HepG2 (cell line): ENCODE measurements around the gene FAM83C. TPM values are rescaled to one million over a fixed set of nuclear protein-coding genes. Genes with fewer than 3 reads are reported as not detected.

Experiments
- CENPX ChIP-seq: sonication (generic); formaldehyde crosslinking; IDR thresholded peaks from 2 replicates; pipeline ENCODE4 v1.9.0; 2021; ENCODE audit warnings: mild to moderate bottlenecking, missing genetic modification reagents, moderate library complexity
- CHD2 ChIP-seq: IDR thresholded peaks from 2 replicates; pipeline ENCODE4 v1.6.1; 2011; ENCODE audit warnings: low read depth, low read length, improper control_type of control experiment
- EZH2 ChIP-seq: conservative IDR thresholded peaks from 2 replicates; pipeline ENCODE4 v1.6.1; 2012; ENCODE audit warnings: mild to moderate bottlenecking, low read depth, low read length, moderate library complexity
- GTF3A ChIP-seq: sonication (generic); formaldehyde crosslinking; conservative IDR thresholded peaks from 2 replicates; pipeline ENCODE4 v1.4.0; 2020; ENCODE audit warnings: mild to moderate bottlenecking, missing genetic modification reagents
- HDAC1 ChIP-seq: sonication (generic); formaldehyde crosslinking; IDR thresholded peaks from 2 replicates; pipeline ENCODE4 v1.5.1; 2020; ENCODE audit warnings: mild to moderate bottlenecking, missing genetic modification reagents
- KDM5B ChIP-seq: sonication (generic); formaldehyde crosslinking; IDR thresholded peaks from 2 replicates; pipeline ENCODE4 v1.4.0; 2020; ENCODE audit warnings: missing genetic modification reagents, mild to moderate bottlenecking, borderline replicate concordance
- KLF13 ChIP-seq: sonication (generic); formaldehyde crosslinking; IDR thresholded peaks from 2 replicates; pipeline ENCODE4 v1.4.0; 2020; ENCODE audit warnings: mild to moderate bottlenecking, missing genetic modification reagents
- PAX8 ChIP-seq: sonication (generic); formaldehyde crosslinking; IDR thresholded peaks from 2 replicates; pipeline ENCODE4 v1.8.0; 2022; ENCODE audit warnings: mild to moderate bottlenecking, missing genetic modification reagents, borderline replicate concordance
- RBAK ChIP-seq: sonication (generic); formaldehyde crosslinking; IDR thresholded peaks from 2 replicates; pipeline ENCODE4 v1.5.1; 2020; ENCODE audit warnings: mild to moderate bottlenecking, missing genetic modification reagents
- SIN3B ChIP-seq: fragments of 150-350 bp; IDR thresholded peaks from 2 replicates; pipeline ENCODE4 v1.6.1; 2014; ENCODE audit warnings: low read length
- SP1 ChIP-seq, 2 experiments: fragments of 450-650 bp in 1 of 2; sonication (generic) in 1 of 2; formaldehyde crosslinking in 1 of 2; IDR thresholded peaks; 2 replicates each; pipeline versions ENCODE4 v1.4.0 to v1.6.1; 2016 to 2020; ENCODE audit warnings: missing genetic modification reagents in 1 of 2
- ZFY ChIP-seq: sonication (generic); formaldehyde crosslinking; IDR thresholded peaks from 2 replicates; pipeline ENCODE4 v1.4.0; 2020; ENCODE audit warnings: missing genetic modification reagents
- ZHX1 ChIP-seq: sonication (generic); formaldehyde crosslinking; IDR thresholded peaks from 2 replicates; pipeline ENCODE4 v1.8.1; 2022; ENCODE audit warnings: low read depth, mild to moderate bottlenecking, missing genetic modification reagents
- ZNF550 ChIP-seq: sonication (generic); formaldehyde crosslinking; IDR thresholded peaks from 2 replicates; pipeline ENCODE4 v1.4.0; 2020; ENCODE audit warnings: mild to moderate bottlenecking, missing genetic modification reagents, borderline replicate concordance
- ZNF589 ChIP-seq: sonication (generic); formaldehyde crosslinking; conservative IDR thresholded peaks from 2 replicates; pipeline ENCODE4 v1.8.0; 2022; ENCODE audit warnings: mild to moderate bottlenecking, moderate library complexity, missing genetic modification reagents
- ZNF660 ChIP-seq: sonication (generic); formaldehyde crosslinking; IDR thresholded peaks from 2 replicates; pipeline ENCODE4 v1.5.1; 2020; ENCODE audit warnings: mild to moderate bottlenecking, low read depth, missing genetic modification reagents, borderline replicate concordance
- ZNF670 ChIP-seq: sonication (generic); formaldehyde crosslinking; IDR thresholded peaks from 2 replicates; pipeline ENCODE4 v1.8.0; 2022; ENCODE audit warnings: mild to moderate bottlenecking, missing genetic modification reagents, borderline replicate concordance
- ZNF672 ChIP-seq: sonication (generic); formaldehyde crosslinking; IDR thresholded peaks from 2 replicates; pipeline ENCODE4 v1.8.1; 2022; ENCODE audit warnings: missing genetic modification reagents
- ZSCAN25 ChIP-seq: sonication (generic); formaldehyde crosslinking; IDR thresholded peaks from 2 replicates; pipeline ENCODE4 v1.8.0; 2022; ENCODE audit warnings: mild to moderate bottlenecking, missing genetic modification reagents
- polyA plus RNA-seq, 8 experiments: library from polyadenylated mRNA; depleted of rRNA in 3 of 8; stranded (reverse) in 7 of 8; unstranded in 1 of 8; fragments of >200 nt; fragmentation: Illumina TruSeq in 4 of 8; extraction: Trizol in 4 of 8; gene quantifications; 2 replicates each; pipeline versions ENCODE4 v1.2.1 to v1.2.3, GENCODE V29; 2011 to 2016; ENCODE audit warnings: low read depth in 4 of 8, missing spikeins in 1 of 8, mixed read lengths in 1 of 8; ENCODE audit not compliant: insufficient read depth in 1 of 8
- total RNA-seq, 5 experiments: library from RNA; depleted of rRNA; stranded (reverse); fragments of >200 nt; fragmentation: Illumina TruSeq; extraction: Trizol; gene quantifications; 2 replicates each; pipeline ENCODE4 v1.2.3, GENCODE V29; 2016; ENCODE audit warnings: low read depth in 1 of 5
- TF ChIP-seq, protein P1 (sequence below): sonication (generic); formaldehyde crosslinking; IDR thresholded peaks from 2 replicates; pipeline ENCODE4 v1.4.0; 2020; ENCODE audit warnings: missing genetic modification reagents, borderline replicate concordance
- TF ChIP-seq, protein P2 (sequence below): sonication (generic); formaldehyde crosslinking; conservative IDR thresholded peaks from 2 replicates; pipeline ENCODE4 v1.4.0; 2020; ENCODE audit warnings: missing genetic modification reagents
- TF ChIP-seq, protein P3 (sequence below): sonication (generic); formaldehyde crosslinking; IDR thresholded peaks from 2 replicates; pipeline ENCODE4 v1.4.0; 2020; ENCODE audit warnings: mild to moderate bottlenecking, missing genetic modification reagents, borderline replicate concordance

The FAM83C gene
- total and polyA plus RNA-seq, 2 of the 13 experiments (the other 11 are each of a cell fraction or from before 2014, with no cell fraction given) = 0.04 TPM; not detected in 1

DNA sequence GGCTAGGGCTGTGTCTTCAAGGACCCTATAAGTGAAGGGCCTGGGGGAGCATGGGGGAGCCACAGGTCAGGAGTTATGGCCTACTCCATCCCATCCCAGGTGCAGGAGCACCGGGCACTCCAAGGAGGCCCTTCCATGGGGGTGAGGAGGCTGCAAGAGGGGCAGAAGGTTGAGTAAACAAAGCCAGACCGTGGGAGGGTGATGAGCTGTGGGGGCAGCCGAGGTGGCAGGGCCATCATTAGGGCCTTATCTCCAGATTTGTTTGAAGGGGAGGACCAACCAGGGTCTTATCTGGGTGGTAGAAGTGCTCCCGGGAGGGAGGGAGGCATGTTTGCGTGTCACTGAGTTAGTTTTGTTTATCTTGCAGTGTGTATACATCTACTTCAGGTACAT, 2.1 kb upstream of the FAM83C start (continued):
- TF ChIP-seq, protein P1, sequence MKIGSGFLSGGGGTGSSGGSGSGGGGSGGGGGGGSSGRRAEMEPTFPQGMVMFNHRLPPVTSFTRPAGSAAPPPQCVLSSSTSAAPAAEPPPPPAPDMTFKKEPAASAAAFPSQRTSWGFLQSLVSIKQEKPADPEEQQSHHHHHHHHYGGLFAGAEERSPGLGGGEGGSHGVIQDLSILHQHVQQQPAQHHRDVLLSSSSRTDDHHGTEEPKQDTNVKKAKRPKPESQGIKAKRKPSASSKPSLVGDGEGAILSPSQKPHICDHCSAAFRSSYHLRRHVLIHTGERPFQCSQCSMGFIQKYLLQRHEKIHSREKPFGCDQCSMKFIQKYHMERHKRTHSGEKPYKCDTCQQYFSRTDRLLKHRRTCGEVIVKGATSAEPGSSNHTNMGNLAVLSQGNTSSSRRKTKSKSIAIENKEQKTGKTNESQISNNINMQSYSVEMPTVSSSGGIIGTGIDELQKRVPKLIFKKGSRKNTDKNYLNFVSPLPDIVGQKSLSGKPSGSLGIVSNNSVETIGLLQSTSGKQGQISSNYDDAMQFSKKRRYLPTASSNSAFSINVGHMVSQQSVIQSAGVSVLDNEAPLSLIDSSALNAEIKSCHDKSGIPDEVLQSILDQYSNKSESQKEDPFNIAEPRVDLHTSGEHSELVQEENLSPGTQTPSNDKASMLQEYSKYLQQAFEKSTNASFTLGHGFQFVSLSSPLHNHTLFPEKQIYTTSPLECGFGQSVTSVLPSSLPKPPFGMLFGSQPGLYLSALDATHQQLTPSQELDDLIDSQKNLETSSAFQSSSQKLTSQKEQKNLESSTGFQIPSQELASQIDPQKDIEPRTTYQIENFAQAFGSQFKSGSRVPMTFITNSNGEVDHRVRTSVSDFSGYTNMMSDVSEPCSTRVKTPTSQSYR (CRISPR knock-in tag) = no peak
- TF ChIP-seq SP1 (IDR thresholded peaks at IDR 0.05) (no peak), SP1 (CRISPR knock-in tag; IDR thresholded peaks at IDR 0.05) (no peak), ZNF589 (CRISPR knock-in tag) (0 out of 2 replicates have a peak, but pooled peaks have one; percentile 39), CHD2 (no peak), EZH2 (no peak), KDM5B (CRISPR knock-in tag) (no peak), GTF3A (CRISPR knock-in tag) (no peak), ZSCAN25 (no peak), ZFY (CRISPR knock-in tag) (no peak), RBAK (no peak), HDAC1 (CRISPR knock-in tag) (no peak), ZNF672 (CRISPR knock-in tag) (no peak), ZNF660 (CRISPR knock-in tag) (no peak), KLF13 (no peak), ZNF550 (CRISPR knock-in tag) (no peak), CENPX (CRISPR knock-in tag) (no peak), PAX8 (CRISPR knock-in tag) (no peak), ZNF670 (CRISPR knock-in tag) (no peak), ZHX1 (CRISPR knock-in tag) (no peak), SIN3B (no peak)
- TF ChIP-seq, protein P2, sequence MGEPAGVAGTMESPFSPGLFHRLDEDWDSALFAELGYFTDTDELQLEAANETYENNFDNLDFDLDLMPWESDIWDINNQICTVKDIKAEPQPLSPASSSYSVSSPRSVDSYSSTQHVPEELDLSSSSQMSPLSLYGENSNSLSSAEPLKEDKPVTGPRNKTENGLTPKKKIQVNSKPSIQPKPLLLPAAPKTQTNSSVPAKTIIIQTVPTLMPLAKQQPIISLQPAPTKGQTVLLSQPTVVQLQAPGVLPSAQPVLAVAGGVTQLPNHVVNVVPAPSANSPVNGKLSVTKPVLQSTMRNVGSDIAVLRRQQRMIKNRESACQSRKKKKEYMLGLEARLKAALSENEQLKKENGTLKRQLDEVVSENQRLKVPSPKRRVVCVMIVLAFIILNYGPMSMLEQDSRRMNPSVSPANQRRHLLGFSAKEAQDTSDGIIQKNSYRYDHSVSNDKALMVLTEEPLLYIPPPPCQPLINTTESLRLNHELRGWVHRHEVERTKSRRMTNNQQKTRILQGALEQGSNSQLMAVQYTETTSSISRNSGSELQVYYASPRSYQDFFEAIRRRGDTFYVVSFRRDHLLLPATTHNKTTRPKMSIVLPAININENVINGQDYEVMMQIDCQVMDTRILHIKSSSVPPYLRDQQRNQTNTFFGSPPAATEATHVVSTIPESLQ (CRISPR knock-in tag) = no peak
- TF ChIP-seq, protein P3, sequence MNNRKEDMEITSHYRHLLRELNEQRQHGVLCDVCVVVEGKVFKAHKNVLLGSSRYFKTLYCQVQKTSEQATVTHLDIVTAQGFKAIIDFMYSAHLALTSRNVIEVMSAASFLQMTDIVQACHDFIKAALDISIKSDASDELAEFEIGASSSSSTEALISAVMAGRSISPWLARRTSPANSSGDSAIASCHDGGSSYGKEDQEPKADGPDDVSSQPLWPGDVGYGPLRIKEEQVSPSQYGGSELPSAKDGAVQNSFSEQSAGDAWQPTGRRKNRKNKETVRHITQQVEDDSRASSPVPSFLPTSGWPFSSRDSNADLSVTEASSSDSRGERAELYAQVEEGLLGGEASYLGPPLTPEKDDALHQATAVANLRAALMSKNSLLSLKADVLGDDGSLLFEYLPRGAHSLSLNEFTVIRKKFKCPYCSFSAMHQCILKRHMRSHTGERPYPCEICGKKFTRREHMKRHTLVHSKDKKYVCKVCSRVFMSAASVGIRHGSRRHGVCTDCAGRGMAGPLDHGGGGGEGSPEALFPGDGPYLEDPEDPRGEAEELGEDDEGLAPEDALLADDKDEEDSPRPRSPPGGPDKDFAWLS (CRISPR knock-in tag) = no peak
